GM23338 (cell line): ENCODE data around the gene EP400. TPM values are rescaled to one million over a fixed set of nuclear protein-coding genes. Genes with fewer than 3 reads are reported as not detected.

Experiments used
- ATAC-seq: fragments of 200-7000 bp; cut with Tn5 transposase; 3 replicates; pipeline ENCODE4 v1.9.1; 2020
- DNase-seq: peaks from one replicate; pipeline ENCODE4 v3.0.0-alpha.2; 2015; ENCODE audit warnings: low spot score
- H2AFZ ChIP-seq: fragments of 200-600 bp; sonication (generic); 2 replicates; pipeline ENCODE4 v1.8.0; 2016; ENCODE audit warnings: antibody characterized with exemption, mild to moderate bottlenecking, moderate library complexity
- H3F3A ChIP-seq: fragments of 200-600 bp; sonication (generic); replicated peaks from 2 replicates; pipeline ENCODE4 v1.8.0; 2017; ENCODE audit warnings: antibody characterized with exemption, mixed run types, low read depth
- H3K27ac ChIP-seq: fragments of 200-600 bp; sonication (generic); 2 replicates; pipeline ENCODE4 v1.6.1; 2016; ENCODE audit warnings: low read depth
- H3K27me3 ChIP-seq: fragments of 200-600 bp; sonication (generic); 2 replicates; pipeline ENCODE4 v1.8.0; 2016; ENCODE audit warnings: mild to moderate bottlenecking, mixed run types, moderate library complexity; ENCODE audit not compliant: insufficient read depth
- H3K36me3 ChIP-seq: fragments of 200-600 bp; sonication (generic); 2 replicates; pipeline ENCODE4 v1.8.0; 2016; ENCODE audit warnings: mild to moderate bottlenecking; ENCODE audit not compliant: insufficient read depth
- H3K4me1 ChIP-seq: fragments of 200-600 bp; sonication (generic); 2 replicates; pipeline ENCODE4 v1.8.0; 2016; ENCODE audit warnings: mild to moderate bottlenecking, moderate library complexity; ENCODE audit not compliant: insufficient read depth
- H3K4me2 ChIP-seq: fragments of 200-600 bp; sonication (generic); 2 replicates; pipeline ENCODE4 v1.7.1; 2017; ENCODE audit warnings: mixed run types
- H3K4me3 ChIP-seq: fragments of 200-600 bp; sonication (generic); 2 replicates; pipeline ENCODE4 v1.6.1; 2016; ENCODE audit warnings: mixed run types
- H3K79me2 ChIP-seq: fragments of 200-600 bp; sonication (generic); replicated peaks from 2 replicates; pipeline ENCODE4 v1.8.0; 2017; ENCODE audit warnings: mild to moderate bottlenecking; ENCODE audit not compliant: insufficient read depth
- H3K9me2 ChIP-seq: fragments of 200-600 bp; sonication (generic); 2 replicates; pipeline ENCODE4 v1.8.0; 2017; ENCODE audit not compliant: insufficient read depth
- H4K20me1 ChIP-seq: fragments of 200-600 bp; sonication (generic); replicated peaks from 2 replicates; pipeline ENCODE4 v1.8.0; 2017; ENCODE audit warnings: mild to moderate bottlenecking; ENCODE audit not compliant: insufficient read depth
- H3K27ac Mint-ChIP-seq: 2 replicates; pipeline ENCODE4 v1.8.0; 2020; ENCODE audit warnings: inconsistent platforms, mild to moderate bottlenecking, moderate library complexity, mixed read lengths
- H3K27me3 Mint-ChIP-seq: 3 replicates; pipeline ENCODE4 v1.8.0; 2022; ENCODE audit warnings: low read depth, mild to moderate bottlenecking, moderate library complexity, mixed read lengths, inconsistent platforms; ENCODE audit not compliant: insufficient read depth, poor library complexity
- H3K36me3 Mint-ChIP-seq: 3 replicates; pipeline ENCODE4 v1.8.0; 2021; ENCODE audit warnings: low read depth, mild to moderate bottlenecking, inconsistent platforms, moderate library complexity, mixed read lengths
- H3K4me1 Mint-ChIP-seq: 3 replicates; pipeline ENCODE4 v1.8.0; 2020; ENCODE audit warnings: mild to moderate bottlenecking, inconsistent platforms, mixed read lengths
- H3K4me3 Mint-ChIP-seq: 3 replicates; pipeline ENCODE4 v1.8.0; 2021; ENCODE audit warnings: moderate library complexity, mild to moderate bottlenecking, inconsistent platforms, mixed read lengths
- H3K9me3 Mint-ChIP-seq: 3 replicates; pipeline ENCODE4 v1.8.0; 2020; ENCODE audit warnings: moderate library complexity, mild to moderate bottlenecking, inconsistent platforms, mixed read lengths
- CREB1 ChIP-seq: fragments of 250-450 bp; sonication (Bioruptor Pico); IDR thresholded peaks from 2 replicates; pipeline ENCODE4 v1.5.0; 2020; ENCODE audit warnings: low read depth, mild to moderate bottlenecking, moderate library complexity
- EZH2 ChIP-seq: fragments of 200-600 bp; sonication (generic); IDR thresholded peaks from one replicate; pipeline ENCODE4 v1.8.0; 2017; ENCODE audit warnings: antibody characterized with exemption, mild to moderate bottlenecking, low read depth; ENCODE audit not compliant: unreplicated experiment
- EZH2phosphoT487 ChIP-seq: fragments of 200-600 bp; sonication (generic); IDR thresholded peaks from one replicate; pipeline ENCODE4 v1.8.1; 2018; ENCODE audit warnings: antibody characterized with exemption; ENCODE audit not compliant: unreplicated experiment
- JUNB ChIP-seq: IDR thresholded peaks from one replicate; pipeline ENCODE4 v1.6.1; 2016; ENCODE audit warnings: antibody characterized with exemption; ENCODE audit not compliant: unreplicated experiment
- NANOG ChIP-seq: IDR thresholded peaks from 2 replicates; pipeline ENCODE4 v1.6.1; 2016; ENCODE audit warnings: antibody characterized with exemption, borderline replicate concordance
- POLR2AphosphoS5 ChIP-seq: IDR thresholded peaks from 2 replicates; pipeline ENCODE4 v1.6.1; 2016; ENCODE audit warnings: antibody characterized with exemption, low read depth
- STAT1 ChIP-seq: IDR thresholded peaks from one replicate; pipeline ENCODE4 v1.6.1; 2016; ENCODE audit warnings: antibody characterized with exemption; ENCODE audit not compliant: unreplicated experiment
- ZNF114 ChIP-seq: fragments of 250-450 bp; sonication (Bioruptor Pico); IDR thresholded peaks from 2 replicates; pipeline ENCODE4 v1.5.0; 2020; ENCODE audit warnings: mild to moderate bottlenecking, moderate library complexity
- ZNF331 ChIP-seq: fragments of 250-450 bp; sonication (Bioruptor Pico); IDR thresholded peaks from 2 replicates; pipeline ENCODE4 v1.5.0; 2020; ENCODE audit warnings: low read depth, mild to moderate bottlenecking, moderate library complexity
- polyA plus RNA-seq: library from polyadenylated mRNA; unstranded; fragments of >200 nt; fragmentation: Nextera tagmentation; extraction: Ambion mirVana; gene quantifications from 2 replicates; pipeline ENCODE4 v1.2.1, GENCODE V29; 2016
- total RNA-seq: library from RNA; depleted of rRNA; stranded (reverse); fragments of >200 nt; shearing (Covaris generic); gene quantifications from 2 replicates; pipeline ENCODE4 v1.2.3, GENCODE V29; 2014
- TF ChIP-seq, protein P1 (sequence below), 2 experiments: fragments of 200-600 bp in 1 of 2; sonication (generic) in 1 of 2; conservative IDR thresholded peaks; 2 replicates each; pipeline versions ENCODE4 v1.5.1 to v1.6.1; 2016 to 2017; ENCODE audit warnings: antibody characterized with exemption in 2 of 2, low read depth in 2 of 2, mild to moderate bottlenecking in 2 of 2, moderate library complexity in 1 of 2
- TF ChIP-seq, protein P2 (sequence below): IDR thresholded peaks from 2 replicates; pipeline ENCODE4 v1.6.1; 2016; ENCODE audit warnings: antibody characterized with exemption
- TF ChIP-seq, protein P3 (sequence below): fragments of 250-450 bp; sonication (Bioruptor Pico); IDR thresholded peaks from 2 replicates; pipeline ENCODE4 v1.5.0; 2020; ENCODE audit warnings: mild to moderate bottlenecking, moderate library complexity
- TF ChIP-seq, protein P4 (sequence below): IDR thresholded peaks from one replicate; pipeline ENCODE4 v1.6.1; 2018; ENCODE audit warnings: antibody characterized with exemption; ENCODE audit not compliant: unreplicated experiment

The EP400 gene
- total and polyA plus RNA-seq, 2 experiments from 2014 or later: 26.3 to 57.2 TPM

DNA sequence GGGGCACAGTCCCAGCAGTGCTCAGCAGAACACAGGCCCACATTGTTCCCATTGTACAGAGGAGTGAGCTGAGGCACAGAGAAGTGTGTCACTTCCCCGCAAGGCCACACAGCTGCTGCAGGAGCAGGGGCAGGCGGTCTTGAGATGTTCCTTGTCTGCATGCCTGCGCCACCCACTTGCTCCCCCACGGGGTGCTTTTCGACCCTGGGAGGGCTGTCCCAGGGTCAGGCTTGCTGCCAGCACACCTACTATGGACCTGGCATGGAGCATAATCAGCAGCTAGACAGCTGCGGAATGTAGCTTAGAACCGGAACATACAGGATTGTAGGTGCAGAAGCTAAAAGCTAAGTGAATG, 7.8 kb upstream of the EP400 start:
- Mint-ChIP-seq H3K4me1 (no peaks in the 10 kb centered on the region), H3K27ac (no peak overlapping the region), H3K27me3 (peaks cover 8% of the 10 kb centered on the region), H3K36me3 (peaks cover 82% of the 10 kb centered on the region), H3K4me3 (no peak overlapping the region), H3K9me3 (peaks cover 4% of the 10 kb centered on the region; the same call in 2 of the 3 replicates)
- peaks cover 38% of the 10 kb centered on the region for H3K36me3 ChIP-seq
- no peaks in the 10 kb centered on the region; the same call in 1 of the 2 replicates for H3K4me1 ChIP-seq
- H3K4me2 ChIP-seq: no peak overlapping the region
- no peak for DNase-seq
- no peak overlapping the region for H3K4me3 ChIP-seq
- no peak overlapping the region for H3K27ac ChIP-seq
- H3F3A ChIP-seq: peaks cover 11% of the 10 kb centered on the region
- TF ChIP-seq, protein P1, sequence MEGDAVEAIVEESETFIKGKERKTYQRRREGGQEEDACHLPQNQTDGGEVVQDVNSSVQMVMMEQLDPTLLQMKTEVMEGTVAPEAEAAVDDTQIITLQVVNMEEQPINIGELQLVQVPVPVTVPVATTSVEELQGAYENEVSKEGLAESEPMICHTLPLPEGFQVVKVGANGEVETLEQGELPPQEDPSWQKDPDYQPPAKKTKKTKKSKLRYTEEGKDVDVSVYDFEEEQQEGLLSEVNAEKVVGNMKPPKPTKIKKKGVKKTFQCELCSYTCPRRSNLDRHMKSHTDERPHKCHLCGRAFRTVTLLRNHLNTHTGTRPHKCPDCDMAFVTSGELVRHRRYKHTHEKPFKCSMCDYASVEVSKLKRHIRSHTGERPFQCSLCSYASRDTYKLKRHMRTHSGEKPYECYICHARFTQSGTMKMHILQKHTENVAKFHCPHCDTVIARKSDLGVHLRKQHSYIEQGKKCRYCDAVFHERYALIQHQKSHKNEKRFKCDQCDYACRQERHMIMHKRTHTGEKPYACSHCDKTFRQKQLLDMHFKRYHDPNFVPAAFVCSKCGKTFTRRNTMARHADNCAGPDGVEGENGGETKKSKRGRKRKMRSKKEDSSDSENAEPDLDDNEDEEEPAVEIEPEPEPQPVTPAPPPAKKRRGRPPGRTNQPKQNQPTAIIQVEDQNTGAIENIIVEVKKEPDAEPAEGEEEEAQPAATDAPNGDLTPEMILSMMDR (conservative IDR thresholded peaks at IDR 0.05; ENCODE audit: low read depth in 2 of 2): no peak
- no peak for TF ChIP-seq EZH2phosphoT487
- TF ChIP-seq EZH2: no peak
- TF ChIP-seq, protein P2, sequence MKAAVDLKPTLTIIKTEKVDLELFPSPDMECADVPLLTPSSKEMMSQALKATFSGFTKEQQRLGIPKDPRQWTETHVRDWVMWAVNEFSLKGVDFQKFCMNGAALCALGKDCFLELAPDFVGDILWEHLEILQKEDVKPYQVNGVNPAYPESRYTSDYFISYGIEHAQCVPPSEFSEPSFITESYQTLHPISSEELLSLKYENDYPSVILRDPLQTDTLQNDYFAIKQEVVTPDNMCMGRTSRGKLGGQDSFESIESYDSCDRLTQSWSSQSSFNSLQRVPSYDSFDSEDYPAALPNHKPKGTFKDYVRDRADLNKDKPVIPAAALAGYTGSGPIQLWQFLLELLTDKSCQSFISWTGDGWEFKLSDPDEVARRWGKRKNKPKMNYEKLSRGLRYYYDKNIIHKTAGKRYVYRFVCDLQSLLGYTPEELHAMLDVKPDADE: no peak
- TF ChIP-seq, protein P3, sequence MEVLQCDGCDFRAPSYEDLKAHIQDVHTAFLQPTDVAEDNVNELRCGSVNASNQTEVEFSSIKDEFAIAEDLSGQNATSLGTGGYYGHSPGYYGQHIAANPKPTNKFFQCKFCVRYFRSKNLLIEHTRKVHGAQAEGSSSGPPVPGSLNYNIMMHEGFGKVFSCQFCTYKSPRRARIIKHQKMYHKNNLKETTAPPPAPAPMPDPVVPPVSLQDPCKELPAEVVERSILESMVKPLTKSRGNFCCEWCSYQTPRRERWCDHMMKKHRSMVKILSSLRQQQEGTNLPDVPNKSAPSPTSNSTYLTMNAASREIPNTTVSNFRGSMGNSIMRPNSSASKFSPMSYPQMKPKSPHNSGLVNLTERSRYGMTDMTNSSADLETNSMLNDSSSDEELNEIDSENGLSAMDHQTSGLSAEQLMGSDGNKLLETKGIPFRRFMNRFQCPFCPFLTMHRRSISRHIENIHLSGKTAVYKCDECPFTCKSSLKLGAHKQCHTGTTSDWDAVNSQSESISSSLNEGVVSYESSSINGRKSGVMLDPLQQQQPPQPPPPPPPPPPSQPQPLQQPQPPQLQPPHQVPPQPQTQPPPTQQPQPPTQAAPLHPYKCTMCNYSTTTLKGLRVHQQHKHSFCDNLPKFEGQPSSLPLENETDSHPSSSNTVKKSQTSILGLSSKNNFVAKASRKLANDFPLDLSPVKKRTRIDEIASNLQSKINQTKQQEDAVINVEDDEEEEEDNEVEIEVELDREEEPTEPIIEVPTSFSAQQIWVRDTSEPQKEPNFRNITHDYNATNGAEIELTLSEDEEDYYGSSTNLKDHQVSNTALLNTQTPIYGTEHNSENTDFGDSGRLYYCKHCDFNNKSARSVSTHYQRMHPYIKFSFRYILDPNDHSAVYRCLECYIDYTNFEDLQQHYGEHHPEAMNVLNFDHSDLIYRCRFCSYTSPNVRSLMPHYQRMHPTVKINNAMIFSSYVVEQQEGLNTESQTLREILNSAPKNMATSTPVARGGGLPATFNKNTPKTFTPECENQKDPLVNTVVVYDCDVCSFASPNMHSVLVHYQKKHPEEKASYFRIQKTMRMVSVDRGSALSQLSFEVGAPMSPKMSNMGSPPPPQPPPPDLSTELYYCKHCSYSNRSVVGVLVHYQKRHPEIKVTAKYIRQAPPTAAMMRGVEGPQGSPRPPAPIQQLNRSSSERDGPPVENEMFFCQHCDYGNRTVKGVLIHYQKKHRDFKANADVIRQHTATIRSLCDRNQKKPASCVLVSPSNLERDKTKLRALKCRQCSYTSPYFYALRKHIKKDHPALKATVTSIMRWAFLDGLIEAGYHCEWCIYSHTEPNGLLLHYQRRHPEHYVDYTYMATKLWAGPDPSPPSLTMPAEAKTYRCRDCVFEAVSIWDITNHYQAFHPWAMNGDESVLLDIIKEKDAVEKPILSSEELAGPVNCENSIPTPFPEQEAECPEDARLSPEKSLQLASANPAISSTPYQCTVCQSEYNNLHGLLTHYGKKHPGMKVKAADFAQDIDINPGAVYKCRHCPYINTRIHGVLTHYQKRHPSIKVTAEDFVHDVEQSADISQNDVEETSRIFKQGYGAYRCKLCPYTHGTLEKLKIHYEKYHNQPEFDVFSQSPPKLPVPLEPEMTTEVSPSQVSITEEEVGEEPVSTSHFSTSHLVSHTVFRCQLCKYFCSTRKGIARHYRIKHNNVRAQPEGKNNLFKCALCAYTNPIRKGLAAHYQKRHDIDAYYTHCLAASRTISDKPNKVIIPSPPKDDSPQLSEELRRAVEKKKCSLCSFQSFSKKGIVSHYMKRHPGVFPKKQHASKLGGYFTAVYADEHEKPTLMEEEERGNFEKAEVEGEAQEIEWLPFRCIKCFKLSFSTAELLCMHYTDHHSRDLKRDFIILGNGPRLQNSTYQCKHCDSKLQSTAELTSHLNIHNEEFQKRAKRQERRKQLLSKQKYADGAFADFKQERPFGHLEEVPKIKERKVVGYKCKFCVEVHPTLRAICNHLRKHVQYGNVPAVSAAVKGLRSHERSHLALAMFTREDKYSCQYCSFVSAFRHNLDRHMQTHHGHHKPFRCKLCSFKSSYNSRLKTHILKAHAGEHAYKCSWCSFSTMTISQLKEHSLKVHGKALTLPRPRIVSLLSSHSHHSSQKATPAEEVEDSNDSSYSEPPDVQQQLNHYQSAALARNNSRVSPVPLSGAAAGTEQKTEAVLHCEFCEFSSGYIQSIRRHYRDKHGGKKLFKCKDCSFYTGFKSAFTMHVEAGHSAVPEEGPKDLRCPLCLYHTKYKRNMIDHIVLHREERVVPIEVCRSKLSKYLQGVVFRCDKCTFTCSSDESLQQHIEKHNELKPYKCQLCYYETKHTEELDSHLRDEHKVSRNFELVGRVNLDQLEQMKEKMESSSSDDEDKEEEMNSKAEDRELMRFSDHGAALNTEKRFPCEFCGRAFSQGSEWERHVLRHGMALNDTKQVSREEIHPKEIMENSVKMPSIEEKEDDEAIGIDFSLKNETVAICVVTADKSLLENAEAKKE (CRISPR knock-in tag): no peak
- TF ChIP-seq ZNF114: no peak
- no peak for TF ChIP-seq CREB1 (CRISPR knock-in tag)
- TF ChIP-seq, protein P4, sequence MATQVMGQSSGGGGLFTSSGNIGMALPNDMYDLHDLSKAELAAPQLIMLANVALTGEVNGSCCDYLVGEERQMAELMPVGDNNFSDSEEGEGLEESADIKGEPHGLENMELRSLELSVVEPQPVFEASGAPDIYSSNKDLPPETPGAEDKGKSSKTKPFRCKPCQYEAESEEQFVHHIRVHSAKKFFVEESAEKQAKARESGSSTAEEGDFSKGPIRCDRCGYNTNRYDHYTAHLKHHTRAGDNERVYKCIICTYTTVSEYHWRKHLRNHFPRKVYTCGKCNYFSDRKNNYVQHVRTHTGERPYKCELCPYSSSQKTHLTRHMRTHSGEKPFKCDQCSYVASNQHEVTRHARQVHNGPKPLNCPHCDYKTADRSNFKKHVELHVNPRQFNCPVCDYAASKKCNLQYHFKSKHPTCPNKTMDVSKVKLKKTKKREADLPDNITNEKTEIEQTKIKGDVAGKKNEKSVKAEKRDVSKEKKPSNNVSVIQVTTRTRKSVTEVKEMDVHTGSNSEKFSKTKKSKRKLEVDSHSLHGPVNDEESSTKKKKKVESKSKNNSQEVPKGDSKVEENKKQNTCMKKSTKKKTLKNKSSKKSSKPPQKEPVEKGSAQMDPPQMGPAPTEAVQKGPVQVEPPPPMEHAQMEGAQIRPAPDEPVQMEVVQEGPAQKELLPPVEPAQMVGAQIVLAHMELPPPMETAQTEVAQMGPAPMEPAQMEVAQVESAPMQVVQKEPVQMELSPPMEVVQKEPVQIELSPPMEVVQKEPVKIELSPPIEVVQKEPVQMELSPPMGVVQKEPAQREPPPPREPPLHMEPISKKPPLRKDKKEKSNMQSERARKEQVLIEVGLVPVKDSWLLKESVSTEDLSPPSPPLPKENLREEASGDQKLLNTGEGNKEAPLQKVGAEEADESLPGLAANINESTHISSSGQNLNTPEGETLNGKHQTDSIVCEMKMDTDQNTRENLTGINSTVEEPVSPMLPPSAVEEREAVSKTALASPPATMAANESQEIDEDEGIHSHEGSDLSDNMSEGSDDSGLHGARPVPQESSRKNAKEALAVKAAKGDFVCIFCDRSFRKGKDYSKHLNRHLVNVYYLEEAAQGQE: no peak
- no peak for TF ChIP-seq NANOG
- TF ChIP-seq STAT1: no peak
- no peak for TF ChIP-seq POLR2AphosphoS5
- TF ChIP-seq ZNF331 (CRISPR knock-in tag): no peak
- no peak for TF ChIP-seq JUNB
- no peak for ATAC-seq
- no peaks in the 10 kb centered on the region; the same call in 1 of the 2 replicates for H3K79me2 ChIP-seq
- H2AFZ ChIP-seq: no peak overlapping the region
- peaks cover 8% of the 10 kb centered on the region; the same call in 1 of the 2 replicates for H4K20me1 ChIP-seq
- H3K27me3 ChIP-seq: no peaks in the 10 kb centered on the region
- H3K9me2 ChIP-seq: no peaks in the 10 kb centered on the region
